ENCODE results near the gene TTC38.

TTC38 gene

GRCh38 chr22:46240907-46241306 lies 26.9 kb upstream of the TTC38 start:
- Histone ChIP-seq H4K20me1 (ENCODE audit: control insufficient read depth, insufficient read depth, low read depth, low read length) (no peaks in the 10 kb centered on the region), H3K9me3 (ENCODE audit: control insufficient read depth, insufficient read depth, low read length) (no peaks in the 10 kb centered on the region), H3K79me2 (ENCODE audit: control insufficient read depth, low read length) (no peaks in the 10 kb centered on the region), H3K9me2 (replicated peaks; ENCODE audit: control insufficient read depth, low read length) (no peaks in the 10 kb centered on the region), H3K36me3 (ENCODE audit: control insufficient read depth, low read length) (peaks cover 5% of the 10 kb centered on the region; the same call in 1 of the 2 replicates), H3K4me2 (ENCODE audit: low read length) (peak overlapping the region; percentile 54; the same call in 1 of the 2 replicates), H3K27me3 (ENCODE audit: control insufficient read depth, low read length) (no peaks in the 10 kb centered on the region), H3K27ac (ENCODE audit: low read depth, low read length) (no peak overlapping the region), H3K4me1 (ENCODE audit: control insufficient read depth, low read length) (peaks cover 20% of the 10 kb centered on the region), H3F3A (ENCODE audit: control insufficient read depth, insufficient read depth) (no peaks in the 10 kb centered on the region), H3K4me3 (ENCODE audit: low read length) (no peak overlapping the region)
- no peak for TF ChIP-seq EZH2phosphoT487 (IDR thresholded peaks at IDR 0.05; ENCODE audit: borderline replicate concordance, low read length)
- no peak for TF ChIP-seq CTCF (IDR thresholded peaks at IDR 0.05; ENCODE audit: low read depth, low read length, poor library complexity, severe bottlenecking)

GRCh38 chr22:46241396-46242007 lies 26.3 kb upstream of the TTC38 start:
- Histone ChIP-seq H3K4me1 (ENCODE audit: control insufficient read depth, low read length) (peaks cover 20% of the 10 kb centered on the region), H3K4me3 (ENCODE audit: low read length) (no peak overlapping the region), H4K20me1 (ENCODE audit: control insufficient read depth, insufficient read depth, low read depth, low read length) (no peaks in the 10 kb centered on the region), H3K36me3 (ENCODE audit: control insufficient read depth, low read length) (peaks cover 5% of the 10 kb centered on the region; the same call in 1 of the 2 replicates), H3K79me2 (ENCODE audit: control insufficient read depth, low read length) (no peaks in the 10 kb centered on the region), H3K4me2 (ENCODE audit: low read length) (no peak overlapping the region), H3K27me3 (ENCODE audit: control insufficient read depth, low read length) (no peaks in the 10 kb centered on the region), H3K9me2 (replicated peaks; ENCODE audit: control insufficient read depth, low read length) (no peaks in the 10 kb centered on the region), H3F3A (ENCODE audit: control insufficient read depth, insufficient read depth) (no peaks in the 10 kb centered on the region), H3K27ac (ENCODE audit: low read depth, low read length) (no peak overlapping the region), H3K9me3 (ENCODE audit: control insufficient read depth, insufficient read depth, low read length) (no peaks in the 10 kb centered on the region)
- TF ChIP-seq CTCF (IDR thresholded peaks at IDR 0.05; ENCODE audit: low read depth, low read length, poor library complexity, severe bottlenecking) (no peak), EZH2phosphoT487 (IDR thresholded peaks at IDR 0.05; ENCODE audit: borderline replicate concordance, low read length) (no peak)

- Histone ChIP-seq H3K36me3 (ENCODE audit: control insufficient read depth, low read length) (peaks cover 5% of the 10 kb centered on the region; the same call in 1 of the 2 replicates), H3F3A (ENCODE audit: control insufficient read depth, insufficient read depth) (no peaks in the 10 kb centered on the region), H3K9me2 (replicated peaks; ENCODE audit: control insufficient read depth, low read length) (no peaks in the 10 kb centered on the region), H3K9me3 (ENCODE audit: control insufficient read depth, insufficient read depth, low read length) (no peaks in the 10 kb centered on the region), H3K4me1 (ENCODE audit: control insufficient read depth, low read length) (peaks cover 20% of the 10 kb centered on the region), H4K20me1 (ENCODE audit: control insufficient read depth, insufficient read depth, low read depth, low read length) (no peaks in the 10 kb centered on the region), H3K27ac (ENCODE audit: low read depth, low read length) (no peak overlapping the region), H3K4me2 (ENCODE audit: low read length) (no peak overlapping the region), H3K4me3 (ENCODE audit: low read length) (no peak overlapping the region), H3K27me3 (ENCODE audit: control insufficient read depth, low read length) (no peaks in the 10 kb centered on the region), H3K79me2 (ENCODE audit: control insufficient read depth, low read length) (no peaks in the 10 kb centered on the region)
- TF ChIP-seq EZH2phosphoT487 (IDR thresholded peaks at IDR 0.05; ENCODE audit: borderline replicate concordance, low read length) = no peak
- TF ChIP-seq CTCF (IDR thresholded peaks at IDR 0.05; ENCODE audit: low read depth, low read length, poor library complexity, severe bottlenecking) = no peak
These were observed 25.7 kb upstream of the TTC38 start for GRCh38 chr22:46242076-46242475.
